Transverse colon (tissue), 4 donors: Measurements from ENCODE around the gene PRDM12.

ENCODE experiments used
- POLR2A ChIP-seq: fragments of 450-650 bp; IDR thresholded peaks from one replicate; pipeline ENCODE4 v1.6.1; 2016; ENCODE audit warnings: antibody characterized with exemption, mild to moderate bottlenecking, moderate library complexity
- POLR2AphosphoS5 ChIP-seq, 3 donors: sonication (generic); formaldehyde crosslinking; IDR thresholded peaks; one replicate each; pipeline ENCODE4 v1.6.1; 2016; ENCODE audit warnings: antibody characterized with exemption in 3 of 3
- TF ChIP-seq, protein P1 (sequence below), 5 experiments: fragments of 200-600 bp in 3 of 5; fragments of 450-650 bp in 2 of 5; sonication (generic) in 3 of 5; IDR thresholded peaks; 1 replicate in 2 of 5; 2 replicates in 3 of 5; pipeline ENCODE4 v1.5.1; 2016 to 2017; ENCODE audit warnings: antibody characterized with exemption in 5 of 5, inconsistent platforms in 3 of 5, mild to moderate bottlenecking in 2 of 5, moderate library complexity in 1 of 5

DNA sequence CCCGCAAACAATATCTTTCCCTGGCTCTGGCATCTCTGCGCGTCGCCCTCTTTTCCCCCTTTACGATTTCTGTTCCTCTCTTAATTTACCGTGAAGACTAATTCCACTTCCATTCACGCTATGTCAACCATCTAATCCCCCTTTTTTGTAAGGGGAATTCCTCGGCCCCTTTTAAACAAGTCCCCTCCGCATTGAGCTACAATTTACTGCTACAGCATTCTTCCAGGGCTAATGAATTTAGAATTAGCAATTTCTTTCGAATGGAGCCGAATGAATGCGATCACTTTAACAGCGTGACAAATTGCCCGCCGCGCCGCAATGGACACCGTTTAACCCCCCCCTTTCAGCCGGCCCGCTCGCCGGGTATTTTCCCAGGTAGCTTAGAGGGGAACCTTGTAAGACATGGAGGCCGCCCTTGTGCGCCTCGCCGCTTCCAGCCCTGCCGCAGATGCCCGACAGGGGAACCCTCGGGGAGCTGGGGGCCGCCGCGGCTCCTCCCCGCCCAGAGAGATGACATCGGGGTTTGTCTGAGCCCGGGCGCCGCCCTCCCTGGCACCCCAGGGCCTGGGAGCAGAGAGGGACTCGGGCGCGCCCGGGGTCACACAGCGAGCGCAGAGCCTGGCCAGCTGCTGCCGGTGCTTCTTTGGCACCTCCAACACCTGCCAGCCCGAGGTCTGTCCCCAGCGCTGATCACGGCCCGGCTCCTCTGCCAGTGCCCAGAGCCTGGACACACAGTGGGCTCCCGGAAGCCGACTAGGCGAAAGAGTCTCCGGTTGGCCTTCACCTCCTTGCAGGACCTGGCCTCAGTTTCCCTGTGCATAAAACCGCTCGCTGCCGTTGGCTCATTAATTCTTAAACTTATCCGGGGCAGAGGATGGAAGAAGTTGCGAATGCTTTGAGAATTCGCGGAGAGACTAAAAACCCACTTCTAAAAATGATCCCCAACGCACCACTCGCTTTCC is 1.3 kb downstream of the PRDM12 start:
- TF ChIP-seq, protein P1, sequence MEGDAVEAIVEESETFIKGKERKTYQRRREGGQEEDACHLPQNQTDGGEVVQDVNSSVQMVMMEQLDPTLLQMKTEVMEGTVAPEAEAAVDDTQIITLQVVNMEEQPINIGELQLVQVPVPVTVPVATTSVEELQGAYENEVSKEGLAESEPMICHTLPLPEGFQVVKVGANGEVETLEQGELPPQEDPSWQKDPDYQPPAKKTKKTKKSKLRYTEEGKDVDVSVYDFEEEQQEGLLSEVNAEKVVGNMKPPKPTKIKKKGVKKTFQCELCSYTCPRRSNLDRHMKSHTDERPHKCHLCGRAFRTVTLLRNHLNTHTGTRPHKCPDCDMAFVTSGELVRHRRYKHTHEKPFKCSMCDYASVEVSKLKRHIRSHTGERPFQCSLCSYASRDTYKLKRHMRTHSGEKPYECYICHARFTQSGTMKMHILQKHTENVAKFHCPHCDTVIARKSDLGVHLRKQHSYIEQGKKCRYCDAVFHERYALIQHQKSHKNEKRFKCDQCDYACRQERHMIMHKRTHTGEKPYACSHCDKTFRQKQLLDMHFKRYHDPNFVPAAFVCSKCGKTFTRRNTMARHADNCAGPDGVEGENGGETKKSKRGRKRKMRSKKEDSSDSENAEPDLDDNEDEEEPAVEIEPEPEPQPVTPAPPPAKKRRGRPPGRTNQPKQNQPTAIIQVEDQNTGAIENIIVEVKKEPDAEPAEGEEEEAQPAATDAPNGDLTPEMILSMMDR (IDR thresholded peaks at IDR 0.05), result no peak
- no peak for TF ChIP-seq POLR2A
- TF ChIP-seq POLR2AphosphoS5 (IDR thresholded peaks at IDR 0.05), result no peak
